CMK (cell line): ENCODE results near the gene OAS1.
"Not testable (repeated sequence)": the region's sequence is repeated elsewhere in the genome, so short reads cannot be mapped to it uniquely, and the experiment has no call there.

Experiments used
- DNase-seq: peaks from one replicate; pipeline ENCODE4 v3.0.0-alpha.2; 2010; ENCODE audit warnings: low read depth

Gene OAS1

DNA sequence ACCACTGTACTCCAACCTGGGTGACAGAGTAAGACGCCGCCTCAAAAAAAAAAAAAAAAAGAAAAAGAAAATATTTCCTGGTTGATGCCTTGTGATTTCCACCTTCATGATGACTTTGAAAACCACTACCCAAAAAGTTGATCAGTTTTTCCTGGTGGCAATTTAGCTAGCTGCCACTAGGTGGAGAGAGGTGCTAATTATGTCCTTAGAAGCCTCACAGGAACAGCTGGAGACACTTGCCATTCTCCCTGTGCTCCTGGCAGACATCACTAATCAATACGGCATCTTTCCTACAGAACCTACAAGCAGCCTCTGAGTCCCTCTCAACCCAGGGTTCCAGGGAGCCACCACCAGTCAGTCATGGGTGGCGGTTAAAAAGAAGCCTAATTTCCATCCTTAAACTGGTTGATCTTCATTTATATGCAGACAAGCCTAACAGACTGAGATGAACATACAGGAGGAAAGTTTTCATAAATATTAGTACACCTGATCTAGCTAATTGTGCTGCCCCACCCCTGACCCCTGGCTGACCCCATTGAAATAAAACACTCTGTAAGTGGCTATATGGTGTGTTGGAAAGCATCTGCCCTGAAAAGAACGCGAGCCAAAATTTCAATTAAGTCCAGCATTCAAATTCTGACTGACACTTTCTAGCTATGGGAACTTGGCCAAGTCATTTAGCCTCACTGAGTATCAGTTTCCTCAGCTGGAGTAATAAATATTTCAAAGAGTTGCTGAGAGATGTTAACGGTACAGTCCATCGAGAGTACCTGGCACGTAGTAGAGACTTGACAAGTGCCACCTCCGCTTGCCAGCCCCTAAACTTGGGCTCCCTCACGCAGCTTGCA lies 6.2 kb upstream of the OAS1 start:
- DNase-seq = peak; percentile 61

DNA sequence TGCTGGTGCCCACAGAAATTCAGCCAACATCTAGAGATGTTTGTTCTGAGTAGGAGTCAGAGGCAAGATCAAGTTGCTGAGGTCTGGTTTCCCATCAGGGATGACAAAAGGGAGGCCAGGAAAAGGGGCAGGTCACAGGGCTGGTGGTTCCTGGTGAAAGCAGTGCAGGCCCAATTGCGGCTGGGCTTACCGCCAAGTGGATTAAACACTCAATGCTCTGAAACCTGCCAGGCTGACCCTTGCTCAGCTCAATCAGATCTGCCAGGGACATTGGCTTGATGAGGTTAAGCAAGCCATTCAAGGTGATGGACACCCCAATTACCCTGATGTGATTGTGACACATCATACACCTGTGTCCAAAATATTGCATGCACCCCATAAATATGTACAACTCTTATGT lies 5.5 kb upstream of the OAS1 start:
- DNase-seq = no peak

DNA sequence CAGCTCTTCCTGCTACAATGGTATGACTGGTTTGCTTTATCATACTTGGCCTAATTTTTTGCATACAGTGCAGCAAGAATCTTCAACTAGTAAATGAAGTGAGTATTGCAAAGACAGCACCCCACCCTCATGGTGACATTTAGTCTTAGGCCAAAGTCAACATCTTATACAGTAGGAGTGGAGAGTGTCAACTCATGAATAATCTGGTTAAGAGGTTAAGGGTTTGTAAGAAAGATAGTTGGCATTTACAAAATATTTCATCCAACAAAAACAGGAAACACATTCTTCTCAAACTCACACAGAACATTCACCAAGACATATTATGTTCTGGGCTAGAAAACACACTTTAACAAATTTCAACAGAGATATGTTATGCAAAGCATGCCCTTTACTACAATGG lies 2.2 kb upstream of the OAS1 start:
- DNase-seq = no peak

DNA sequence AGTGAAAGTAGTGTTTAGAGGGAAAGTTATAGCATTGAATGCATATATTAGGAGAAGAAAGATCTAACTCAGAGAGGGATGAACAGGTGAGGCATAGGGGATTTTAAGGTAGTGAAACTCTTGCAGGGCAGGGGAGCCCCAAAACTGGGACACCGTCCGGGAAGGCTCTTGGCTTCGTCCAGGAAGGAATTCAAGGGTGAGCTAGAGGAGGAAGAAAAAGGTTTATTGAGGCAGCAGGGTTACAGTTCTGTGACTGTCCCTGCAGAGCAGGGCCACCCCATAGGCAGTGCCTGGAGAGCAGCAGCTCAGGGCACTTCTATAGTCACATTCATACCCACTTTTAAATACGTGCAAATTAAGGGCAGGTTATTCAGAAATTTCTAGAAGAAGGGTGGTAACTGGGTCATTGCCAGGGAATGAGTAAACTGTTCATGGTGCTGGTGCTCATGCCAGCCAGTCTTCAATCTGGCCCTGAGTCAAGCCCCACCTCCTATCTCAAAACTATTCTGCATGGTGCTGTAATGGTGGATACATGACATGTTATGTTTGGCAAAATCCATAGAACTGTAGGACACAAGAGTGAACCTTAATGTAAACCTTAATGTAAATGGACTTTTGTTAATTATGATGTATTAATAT lies 1.2 kb upstream of the OAS1 start:
- no peak for DNase-seq

DNA sequence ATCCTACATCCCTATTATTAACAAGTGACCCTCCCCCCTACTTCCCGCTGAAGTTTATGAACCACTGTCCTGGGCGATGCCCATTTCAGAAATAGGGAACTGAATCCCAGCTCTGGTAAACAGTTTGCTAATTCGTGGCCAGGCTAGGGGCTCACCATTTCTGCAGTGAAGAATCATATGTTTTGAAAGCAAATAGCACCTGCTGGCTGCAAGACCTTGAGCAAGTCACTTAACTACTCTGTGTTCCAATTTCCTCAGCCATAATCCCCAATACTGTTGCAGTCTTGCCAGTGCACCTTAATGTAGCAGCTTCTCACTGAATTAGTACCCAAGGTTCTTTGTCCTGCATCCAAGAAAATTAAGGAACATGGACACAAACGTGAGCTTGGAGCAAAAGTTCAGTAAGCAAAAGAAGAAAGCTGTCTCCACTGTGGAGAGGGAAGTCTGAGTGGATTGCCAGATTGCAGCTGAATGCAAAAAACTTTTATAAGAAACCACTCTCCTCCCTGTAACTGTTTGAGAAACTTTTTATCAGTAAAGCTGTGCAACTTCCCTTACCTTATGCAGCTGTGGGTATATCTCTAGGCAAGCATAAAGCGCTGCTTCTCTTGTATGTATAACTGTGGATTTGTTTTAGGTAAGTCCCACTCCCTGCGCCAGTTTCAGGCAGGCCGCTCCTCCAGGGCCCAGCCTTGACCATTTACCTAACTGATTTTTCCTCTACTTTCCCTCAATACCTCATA lies 824 bp downstream of the OAS1 start:
- no peak for DNase-seq

DNA sequence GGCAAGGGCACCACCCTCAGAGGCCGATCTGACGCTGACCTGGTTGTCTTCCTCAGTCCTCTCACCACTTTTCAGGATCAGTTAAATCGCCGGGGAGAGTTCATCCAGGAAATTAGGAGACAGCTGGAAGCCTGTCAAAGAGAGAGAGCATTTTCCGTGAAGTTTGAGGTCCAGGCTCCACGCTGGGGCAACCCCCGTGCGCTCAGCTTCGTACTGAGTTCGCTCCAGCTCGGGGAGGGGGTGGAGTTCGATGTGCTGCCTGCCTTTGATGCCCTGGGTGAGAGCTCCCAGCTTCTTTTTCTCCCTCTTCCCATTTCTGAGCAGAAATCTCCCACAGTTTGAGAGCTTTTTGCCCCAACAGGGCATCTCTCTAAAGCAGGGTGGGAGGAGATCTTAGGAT lies 1.8 kb downstream of the OAS1 start:
- no peak for DNase-seq

DNA sequence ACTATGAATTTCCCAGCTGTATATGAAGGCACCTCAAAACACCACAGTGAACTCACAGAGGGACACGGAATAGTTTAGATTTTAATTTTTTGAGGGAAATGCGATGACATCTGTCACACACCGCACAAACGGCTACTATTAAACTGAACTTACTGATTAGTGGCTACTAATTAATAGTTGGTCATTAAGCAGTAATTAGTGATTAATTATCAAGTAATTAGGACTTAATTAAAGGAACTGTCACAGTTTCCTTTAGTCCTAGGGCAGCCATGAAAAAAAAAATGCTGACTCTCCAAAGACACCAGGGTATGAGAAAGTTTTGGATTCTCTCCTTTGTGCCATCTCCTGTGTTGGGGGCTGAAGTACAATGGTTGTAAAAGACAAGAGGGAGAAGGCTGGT lies 2.9 kb downstream of the OAS1 start:
- DNase-seq = no peak

DNA sequence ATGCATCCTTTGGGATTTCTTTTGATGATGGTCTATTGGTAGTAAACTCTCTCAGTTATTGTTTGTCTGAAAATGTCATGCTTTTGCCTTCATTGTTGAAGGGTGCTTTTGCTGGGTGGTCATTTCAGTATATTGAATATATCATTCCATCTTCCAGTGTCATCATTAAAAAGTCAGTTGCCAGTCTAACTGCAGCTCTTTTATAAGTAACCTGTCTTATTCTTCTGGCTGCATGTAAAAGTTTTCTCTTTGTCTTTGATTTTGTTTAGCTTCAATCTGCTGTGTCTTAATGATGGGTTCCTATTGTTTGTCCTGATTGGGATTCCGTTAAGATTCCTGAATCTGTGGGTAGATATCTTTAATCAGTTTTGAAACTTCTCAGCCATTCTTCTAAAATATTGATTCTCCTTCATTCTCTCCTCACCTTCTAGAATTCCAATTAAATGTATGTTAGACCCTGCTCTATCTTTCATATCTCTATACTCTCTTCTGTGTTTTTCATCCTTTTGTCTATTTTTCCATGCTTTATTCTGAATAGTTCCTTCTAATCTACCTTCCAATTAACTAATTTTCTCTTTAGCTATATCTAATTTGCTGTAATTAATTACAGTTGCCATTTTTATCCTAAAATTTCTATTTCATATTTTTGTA lies 6.4 kb downstream of the OAS1 start:
- DNase-seq = no peak

DNA sequence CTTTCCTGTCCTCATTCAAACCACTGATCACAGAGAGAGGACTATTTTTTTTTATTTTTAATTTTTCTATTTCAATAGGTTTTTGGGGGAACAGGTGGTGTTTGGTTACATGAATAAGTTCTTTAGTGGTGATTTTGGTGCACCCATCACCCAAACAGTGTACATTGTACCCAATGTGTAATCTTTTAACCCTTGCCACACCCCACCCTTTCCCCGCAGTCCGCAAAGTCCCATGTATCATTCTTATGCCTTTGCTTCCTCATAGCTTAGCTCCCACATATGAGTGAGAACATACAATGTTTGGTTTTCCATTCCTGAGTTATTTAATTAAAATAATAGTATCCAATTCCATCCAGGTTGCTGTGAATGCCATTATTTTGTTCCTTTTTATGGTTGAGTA lies 7.1 kb downstream of the OAS1 start:
- not testable (repeated sequence) for DNase-seq

DNA sequence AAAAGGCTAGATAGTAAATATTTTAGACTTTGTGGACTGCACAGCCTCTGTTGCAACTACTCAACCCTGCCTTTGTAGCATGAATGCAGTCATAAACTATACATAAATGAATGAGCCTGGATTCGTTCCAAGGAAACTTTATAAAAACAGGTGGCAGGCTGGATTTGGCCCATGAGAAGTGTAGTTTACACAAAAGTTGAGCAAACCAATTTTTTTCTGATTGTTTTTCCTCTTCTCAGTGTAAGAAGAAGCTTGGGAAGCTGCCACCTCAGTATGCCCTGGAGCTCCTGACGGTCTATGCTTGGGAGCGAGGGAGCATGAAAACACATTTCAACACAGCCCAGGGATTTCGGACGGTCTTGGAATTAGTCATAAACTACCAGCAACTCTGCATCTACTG lies 9.5 kb downstream of the OAS1 start:
- DNase-seq = no peak

DNA sequence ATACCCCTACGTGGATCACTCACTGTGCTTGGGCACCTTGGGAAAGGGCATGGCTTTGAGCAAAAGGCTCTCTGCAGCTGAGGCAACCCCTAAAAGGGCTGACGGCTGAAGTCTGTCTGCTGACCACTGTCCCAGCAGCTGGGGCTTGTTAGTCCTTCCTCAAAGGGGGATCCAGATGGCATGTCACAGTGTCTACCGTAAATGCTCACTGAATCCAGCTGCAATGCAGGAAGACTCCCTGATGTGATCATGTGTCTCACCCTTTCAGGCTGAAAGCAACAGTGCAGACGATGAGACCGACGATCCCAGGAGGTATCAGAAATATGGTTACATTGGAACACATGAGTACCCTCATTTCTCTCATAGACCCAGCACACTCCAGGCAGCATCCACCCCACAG lies 12.4 kb downstream of the OAS1 start:
- DNase-seq = no peak

DNA sequence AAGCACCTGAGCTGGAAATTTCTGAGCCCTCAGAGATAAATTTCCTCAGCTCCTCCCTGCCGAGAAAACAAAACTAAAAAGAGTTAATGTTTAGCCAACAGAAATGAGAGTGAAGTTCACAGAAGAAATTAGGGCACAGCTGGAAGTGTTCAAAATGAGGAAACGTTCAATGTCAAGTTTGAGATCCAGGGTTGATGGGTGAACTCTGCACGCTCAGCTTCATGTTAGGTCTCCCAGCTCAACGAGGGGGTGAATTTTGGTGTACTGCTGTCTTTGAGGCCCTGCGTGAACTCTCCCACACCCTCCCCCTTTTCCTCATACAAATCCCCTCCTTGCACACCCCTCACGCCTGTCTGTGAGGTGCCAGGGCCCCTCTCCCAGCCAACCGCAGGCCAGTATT lies 18.2 kb downstream of the OAS1 start:
- DNase-seq = no peak

DNA sequence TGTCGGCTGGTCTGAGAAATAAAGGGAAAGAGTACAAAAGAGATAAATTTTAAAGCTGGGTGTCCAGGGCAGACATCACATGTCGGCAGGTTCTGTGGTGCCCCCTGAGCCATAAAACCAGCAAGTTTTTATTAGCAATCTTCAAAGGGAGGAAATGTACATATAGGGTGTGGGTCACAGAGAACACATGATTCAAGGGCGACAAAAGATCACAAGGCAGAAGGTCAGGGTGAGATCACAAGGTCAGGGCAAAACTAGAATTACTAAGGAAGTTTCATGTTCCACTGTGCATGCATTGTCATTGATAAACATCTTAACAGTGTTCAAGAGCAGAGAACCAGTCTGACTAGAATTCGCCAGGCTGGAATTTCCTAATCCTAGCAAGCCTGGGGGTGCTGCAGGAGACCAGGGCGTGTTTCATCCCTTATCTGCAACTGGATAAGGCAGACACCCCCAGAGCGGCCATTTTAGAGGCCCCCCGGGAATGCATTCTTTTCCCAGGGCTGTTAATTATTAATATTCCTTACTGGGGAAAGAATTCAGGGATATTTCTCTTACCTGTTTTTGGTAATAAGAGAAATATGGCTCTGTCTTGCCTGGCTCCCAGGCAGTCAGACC lies 19.8 kb downstream of the OAS1 start:
- DNase-seq = not testable (repeated sequence)

DNA sequence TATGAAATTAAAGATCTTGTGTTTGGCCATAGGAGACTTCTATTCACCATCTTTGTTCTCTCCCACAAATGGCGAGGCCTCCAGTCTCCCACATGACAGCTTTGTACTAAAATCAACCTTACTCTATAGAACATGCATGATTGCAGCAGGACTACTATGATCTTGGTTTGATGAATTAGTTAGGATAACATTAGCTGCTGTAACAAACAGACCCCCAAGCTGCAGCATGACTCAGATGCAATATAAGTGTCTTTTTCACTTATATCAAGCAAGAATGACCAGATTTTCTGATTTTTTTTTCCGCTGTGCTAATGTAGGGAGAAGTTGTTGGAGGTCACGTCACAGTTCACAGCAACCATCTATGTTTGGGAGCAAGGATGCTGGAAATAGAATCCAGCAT lies 20.7 kb downstream of the OAS1 start:
- DNase-seq = no peak

DNA sequence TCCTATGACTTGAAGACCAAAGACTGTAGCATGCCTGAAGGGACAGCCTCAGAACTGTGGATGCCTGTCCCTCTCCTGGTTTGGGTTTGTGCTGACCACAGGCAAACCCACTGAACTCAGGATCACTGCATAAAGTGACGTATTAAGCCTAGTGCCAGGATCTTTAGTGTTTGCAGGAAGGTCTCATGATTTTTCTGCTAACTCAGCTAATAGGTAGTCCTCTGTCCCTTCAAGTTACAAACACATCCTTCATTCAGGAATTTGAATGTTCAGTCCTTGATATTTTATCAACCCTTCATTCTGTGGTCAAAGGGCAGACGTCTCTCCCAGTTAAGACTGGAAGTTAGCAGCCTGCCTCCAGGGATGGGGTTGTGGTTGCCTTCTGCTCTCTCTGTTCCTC lies 21.2 kb downstream of the OAS1 start:
- DNase-seq = no peak

DNA sequence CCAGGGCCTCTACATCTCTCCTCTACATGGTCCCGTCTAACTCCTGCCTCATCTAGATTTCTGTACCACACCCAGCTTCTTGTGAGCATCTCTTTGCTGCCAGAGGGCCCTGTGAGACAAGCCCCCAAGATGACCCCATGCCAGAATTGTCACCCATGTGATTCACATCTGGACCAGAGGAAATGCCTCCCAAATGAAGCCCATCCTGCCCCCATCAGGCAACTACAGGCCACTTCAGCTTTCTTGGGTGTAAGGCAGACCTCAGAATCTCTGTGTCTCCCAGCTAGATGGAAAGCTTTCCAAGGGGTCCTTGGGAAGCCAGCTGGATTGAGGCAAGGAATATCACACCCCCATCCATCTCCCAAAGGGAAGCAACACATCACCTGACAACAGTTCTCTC lies 22.2 kb downstream of the OAS1 start:
- DNase-seq = no peak

DNA sequence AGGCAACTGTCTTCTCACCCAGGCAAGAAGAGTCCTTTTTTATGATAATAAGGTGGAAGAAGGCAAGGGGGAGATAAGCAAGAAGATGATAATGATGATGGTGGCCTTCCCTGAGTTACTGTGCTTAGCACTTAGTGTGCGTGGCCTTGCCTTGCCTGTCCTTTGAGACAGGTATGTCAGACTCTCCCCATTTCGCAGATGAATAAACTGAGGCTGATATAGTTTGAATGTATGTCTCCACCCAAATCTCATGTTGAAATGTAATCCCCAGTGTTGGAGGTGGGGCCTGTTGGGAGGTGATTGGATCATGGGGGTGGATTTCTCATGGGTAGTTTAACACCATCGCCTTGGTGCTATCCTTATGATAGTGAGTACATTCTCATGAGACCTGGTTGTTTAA lies 23.0 kb downstream of the OAS1 start:
- no peak for DNase-seq

DNA sequence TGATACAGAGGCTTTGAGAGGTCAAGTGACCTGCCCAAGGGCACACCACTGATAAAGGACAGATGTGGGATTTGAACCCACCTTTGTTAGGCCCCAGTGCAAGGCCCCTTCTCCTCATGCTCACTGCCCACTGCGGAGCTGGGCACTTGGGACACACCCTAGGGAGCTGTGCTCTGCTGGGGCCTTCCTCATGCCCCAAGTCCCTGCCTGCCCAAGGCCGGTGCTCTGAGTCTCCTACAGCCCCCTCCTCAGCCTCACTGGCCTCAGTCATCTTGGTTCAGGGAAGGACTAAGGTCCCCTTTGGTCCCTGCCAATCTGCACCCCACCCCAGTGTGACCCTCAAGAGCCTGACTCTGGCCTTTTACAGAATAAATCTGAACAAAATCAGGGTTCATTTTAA lies 23.6 kb downstream of the OAS1 start:
- DNase-seq = no peak

DNA sequence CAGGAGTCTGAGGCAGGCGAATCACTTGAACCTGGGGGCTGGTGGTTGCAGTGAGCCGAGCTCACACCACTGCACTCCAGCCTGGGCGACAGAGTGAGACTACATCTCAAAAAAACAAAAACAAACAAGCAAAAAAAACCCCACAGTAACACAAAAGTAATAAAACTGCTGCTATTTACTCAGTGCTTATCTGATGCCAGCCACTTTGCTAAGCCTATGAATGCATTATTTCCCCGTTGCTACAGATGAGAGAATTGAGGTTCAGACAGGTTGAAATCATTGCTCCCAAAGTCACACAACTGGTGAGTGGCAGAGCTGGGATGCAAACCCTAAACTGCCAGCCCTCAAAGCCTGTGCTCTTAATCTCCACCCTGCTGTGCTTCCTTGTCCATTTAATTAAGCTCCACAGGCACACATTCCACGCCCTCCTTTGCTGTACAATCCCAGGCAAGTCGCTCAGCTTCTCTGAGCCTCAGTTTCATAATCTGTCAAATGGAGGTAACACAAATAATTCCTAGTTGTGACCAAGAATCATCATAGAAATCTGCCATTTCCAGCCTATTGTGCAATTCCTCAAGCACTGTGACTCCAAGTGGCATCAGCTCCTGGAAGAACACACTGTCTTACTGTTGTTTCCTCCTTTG lies 25.8 kb downstream of the OAS1 start:
- DNase-seq = no peak

DNA sequence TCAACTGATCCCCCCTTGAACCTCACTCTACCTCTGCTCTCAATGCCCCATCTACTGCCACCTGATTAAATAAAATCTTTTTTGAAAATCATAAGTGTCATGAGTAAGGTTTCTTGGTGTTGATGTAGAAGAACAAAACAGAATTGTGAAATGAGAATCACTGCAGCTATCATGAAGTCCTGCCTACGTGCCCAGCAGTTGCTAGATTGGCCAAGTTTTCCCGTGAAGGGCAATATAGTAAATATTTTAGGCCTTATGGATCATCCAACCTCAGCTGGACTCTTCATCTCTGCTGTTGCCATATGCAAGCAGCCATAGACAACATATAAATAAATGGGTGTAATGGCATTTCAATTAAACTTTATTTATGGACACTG lies 26.4 kb downstream of the OAS1 start:
- DNase-seq = no peak

DNA sequence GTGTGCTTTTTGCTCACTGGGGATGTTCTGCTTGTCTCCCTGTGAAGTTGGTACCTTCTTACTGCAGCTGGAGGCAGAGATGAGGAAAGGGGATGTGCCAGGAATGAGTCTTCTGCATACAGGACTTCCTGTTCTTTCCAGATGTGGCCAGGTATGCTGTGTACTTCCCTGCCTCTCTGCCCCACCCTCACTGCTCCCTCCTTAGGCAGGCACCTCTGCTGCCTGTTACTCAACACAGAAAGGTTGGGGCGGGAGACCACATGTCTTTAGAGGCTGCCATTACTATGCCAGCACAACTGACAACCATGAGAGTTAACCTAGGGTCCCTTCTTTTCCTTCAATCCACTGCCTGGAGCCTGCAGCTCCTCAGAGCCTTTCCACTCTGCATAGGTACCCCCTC lies 29.5 kb downstream of the OAS1 start:
- no peak for DNase-seq

DNA sequence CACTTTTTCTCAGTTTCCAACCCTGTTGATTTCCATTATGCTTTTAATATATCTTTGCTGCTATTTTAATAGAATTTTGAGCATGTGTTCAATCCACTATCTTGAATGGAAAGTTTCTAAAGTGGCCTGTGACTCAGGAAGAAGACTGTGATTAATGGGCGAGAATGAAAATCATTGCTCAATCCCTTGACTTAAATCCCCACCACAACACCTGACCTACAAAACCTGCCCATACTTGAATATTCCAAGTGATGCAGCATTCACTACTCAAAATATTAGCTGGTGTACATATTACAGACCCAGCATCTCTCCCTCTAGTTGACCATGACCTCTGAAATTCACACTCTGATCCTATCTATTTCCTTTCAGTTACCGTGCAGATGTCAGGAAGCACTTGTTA lies 30.2 kb downstream of the OAS1 start:
- no peak for DNase-seq
